ENCODE results near the gene SPACA4. TPM values are rescaled to one million over a fixed set of nuclear protein-coding genes. Genes with fewer than 3 reads are reported as not detected.

Gene SPACA4
- total and polyA plus RNA-seq, 9 of the 15 experiments (the other 6 are each of a cell fraction or from before 2014, with no cell fraction given): not detected

DNA sequence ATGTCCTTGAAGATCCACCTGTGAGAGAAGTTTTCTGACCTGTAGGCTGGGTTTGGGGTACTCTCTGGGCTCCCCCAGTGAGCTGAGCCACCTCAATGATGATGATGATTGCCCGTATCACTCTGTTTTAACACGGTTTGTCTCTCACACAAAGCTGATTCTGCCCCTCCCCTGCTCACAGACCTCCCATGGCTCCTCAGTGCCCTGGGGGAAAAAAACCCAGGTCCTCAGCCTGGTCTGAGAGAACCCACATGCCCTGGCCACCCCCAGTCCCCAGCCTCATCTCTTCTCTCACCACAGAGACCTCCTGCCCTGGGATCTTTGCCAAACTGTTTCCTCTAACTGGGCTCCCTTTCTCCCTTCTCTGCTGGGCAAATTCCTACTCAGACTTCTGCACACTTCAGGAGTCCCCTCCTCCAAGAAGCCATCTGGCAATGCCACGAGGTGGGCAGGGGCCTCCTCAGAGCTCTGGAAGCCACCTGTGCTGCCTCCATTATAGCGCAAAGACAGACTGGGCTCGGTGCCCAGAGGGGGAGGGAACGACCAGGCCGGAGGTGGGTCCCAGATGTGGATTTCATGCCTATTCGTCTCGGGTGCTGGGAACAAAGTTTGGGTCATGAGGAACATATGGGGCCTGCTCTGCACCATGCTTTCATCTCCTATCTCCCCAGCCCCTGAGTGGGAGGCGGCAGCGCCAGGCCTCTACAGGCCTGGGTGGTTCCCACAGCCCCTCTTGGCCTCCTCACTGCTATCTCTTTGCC is 47.9 kb downstream of the SPACA4 start (continued):
- TF ChIP-seq ZBTB2 (IDR thresholded peaks at IDR 0.05) (0 out of 2 replicates have a peak, but pooled peaks have one; percentile 19), RBBP5 (IDR thresholded peaks at IDR 0.05; ENCODE audit: borderline replicate concordance, insufficient read depth, low read length, poor library complexity, severe bottlenecking) (peak; percentile 37), SIN3B (IDR thresholded peaks at IDR 0.05; ENCODE audit: low read depth) (no peak), ZBTB7A (IDR thresholded peaks at IDR 0.05; ENCODE audit: borderline replicate concordance, control insufficient read depth, low read depth, low read length) (peak; percentile 74; the same call in 1 of the 2 replicates), CBFA2T3 (IDR thresholded peaks at IDR 0.05) (peak; percentile 23; the same call in 1 of the 2 replicates)

DNA sequence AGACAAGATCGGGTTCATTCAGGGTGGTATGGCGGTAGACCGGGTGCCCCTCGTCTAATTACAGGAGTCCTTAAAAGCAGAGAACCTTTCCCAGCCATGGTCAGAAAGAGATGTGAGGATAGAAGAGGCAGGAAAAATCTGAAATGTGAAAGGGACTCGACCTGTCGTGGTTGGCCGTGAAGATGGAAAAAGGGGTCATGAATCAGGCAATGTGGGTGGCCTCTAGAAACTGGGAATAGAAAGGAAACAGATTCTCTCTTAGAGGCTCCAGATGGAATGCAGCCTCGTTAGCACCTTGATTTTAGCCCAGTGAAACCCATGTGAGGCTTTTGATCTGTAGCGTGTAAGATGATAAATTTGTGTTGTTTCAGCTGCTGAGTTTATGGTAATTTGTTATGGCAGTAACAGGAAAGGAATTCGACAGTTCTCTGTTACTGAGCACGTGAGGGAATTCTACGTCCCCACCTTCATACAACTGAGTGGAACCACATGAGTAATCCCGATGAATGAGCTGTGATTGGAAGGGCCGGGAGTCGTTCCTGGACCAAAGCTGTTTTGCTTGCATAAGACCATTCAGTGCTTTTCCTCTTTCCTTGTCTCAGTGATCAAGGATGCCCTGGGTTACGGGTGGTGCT is 50.4 kb downstream of the SPACA4 start:
- POLR2A ChIA-PET: interaction anchor here (0.6 to 0.9 kb wide), 4 partner anchors 11 to 363 kb away, joined by 3 to 5 read pairs (median 3); partner anchors contain the start of gene CA11
- no peak for TF ChIP-seq TFAP4 (CRISPR knock-in tag; IDR thresholded peaks at IDR 0.05; ENCODE audit: borderline replicate concordance)
- TF ChIP-seq ZNF699 (CRISPR knock-in tag; IDR thresholded peaks at IDR 0.05; ENCODE audit: insufficient replicate concordance): no peak
- TF ChIP-seq JUN (IDR thresholded peaks at IDR 0.05; ENCODE audit: borderline replicate concordance, low read depth, low read length): no peak
- TF ChIP-seq JUN (CRISPR knock-in tag; IDR thresholded peaks at IDR 0.05; ENCODE audit: borderline replicate concordance): no peak
- no peak for TF ChIP-seq NFYB (IDR thresholded peaks at IDR 0.05; ENCODE audit: extremely low read depth, insufficient read length)
- TF ChIP-seq ZNF280A (IDR thresholded peaks at IDR 0.05; ENCODE audit: low read depth, partially characterized antibody): no peak
- TF ChIP-seq L3MBTL2 (IDR thresholded peaks at IDR 0.05): no peak
- TF ChIP-seq ZNF143 (CRISPR knock-in tag; IDR thresholded peaks at IDR 0.05): no peak
- no peak for TF ChIP-seq SRSF7 (optimal IDR thresholded peaks at IDR 0.05; ENCODE audit: low read depth, low read length)
- TF ChIP-seq SREBF1 (IDR thresholded peaks at IDR 0.05; ENCODE audit: borderline replicate concordance, low read depth, low read length): no peak
- no peak for TF ChIP-seq FOS (IDR thresholded peaks at IDR 0.05; ENCODE audit: extremely low read depth, insufficient read length)

More for the DNA sequence above, 50.4 kb downstream of the SPACA4 start:
- no peaks in the 10 kb centered on the region for H4K20me1 ChIP-seq (replicated peaks; ENCODE audit: control insufficient read depth, insufficient read depth, low read length)
- H3K9me3 ChIP-seq (replicated peaks; ENCODE audit: control insufficient read depth, insufficient read depth, low read depth, low read length): no peaks in the 10 kb centered on the region
- H2AFZ ChIP-seq (ENCODE audit: low read depth, low read length): peak overlapping the region; percentile 56
- WGBS (ENCODE audit: insufficient coverage, low coverage, missing lambda C conversion rate): 42% methylated on average over 16 of the region's 16 CpGs
- H3K79me2 ChIP-seq (ENCODE audit: control insufficient read depth, insufficient read depth, low read length): no peaks in the 10 kb centered on the region
- H3K9ac ChIP-seq (ENCODE audit: insufficient read depth in 1 of 2, low read depth in 2 of 2, low read length in 2 of 2): peak overlapping the region in 1 of 2 experiments; percentile 30; a peak in 1 of 4 replicates
- H3K4me3 ChIP-seq: no peak overlapping the region
- H3K36me3 ChIP-seq (ENCODE audit: control insufficient read depth, insufficient read depth, low read length): no peaks in the 10 kb centered on the region
- DNase-seq (ENCODE audit: extremely low read depth in 1 of 4, low spot score in 3 of 4): no peak
- H3K9me1 ChIP-seq (ENCODE audit: control insufficient read depth, insufficient read depth, low read length): no peaks in the 10 kb centered on the region
- intact Hi-C loops (cut with micrococcal nuclease) (no loop called here), in situ Hi-C loops (cut with MboI) (no loop called here)
- no peaks in the 10 kb centered on the region for H3K27me3 ChIP-seq (ENCODE audit: control insufficient read depth in 2 of 2, insufficient read depth in 2 of 2, low read length in 2 of 2)
- no peak for ATAC-seq
- no peak overlapping the region for H3K27ac ChIP-seq (ENCODE audit: extremely low read depth, low read depth, low read length)
- CTCF ChIA-PET (ENCODE audit: low intra/inter-chr PET ratio): no interaction called here
- H3K4me2 ChIP-seq (ENCODE audit: insufficient read depth, low read length): no peak overlapping the region
- no peak for FAIRE-seq
- no TSS peak for BruUV-seq (replicated peaks)
- peaks cover 14 to 40% of the 10 kb centered on the region in 2 experiments for H3K4me1 ChIP-seq (replicated peaks in 1 of 2; ENCODE audit: control insufficient read depth in 2 of 2, insufficient read depth in 2 of 2, low read length in 2 of 2)
